GM18873 (cell line): ENCODE measurements around the gene DNMT1.

Experiments used
- ATAC-seq: cut with Tn5 transposase; IDR thresholded peaks from one replicate; pipeline ENCODE4 v1.9.1; 2021; ENCODE audit warnings: mild to moderate bottlenecking, moderate library complexity, moderate number of reproducible peaks; ENCODE audit not compliant: unreplicated experiment, low FRiP score

DNMT1 gene

DNA sequence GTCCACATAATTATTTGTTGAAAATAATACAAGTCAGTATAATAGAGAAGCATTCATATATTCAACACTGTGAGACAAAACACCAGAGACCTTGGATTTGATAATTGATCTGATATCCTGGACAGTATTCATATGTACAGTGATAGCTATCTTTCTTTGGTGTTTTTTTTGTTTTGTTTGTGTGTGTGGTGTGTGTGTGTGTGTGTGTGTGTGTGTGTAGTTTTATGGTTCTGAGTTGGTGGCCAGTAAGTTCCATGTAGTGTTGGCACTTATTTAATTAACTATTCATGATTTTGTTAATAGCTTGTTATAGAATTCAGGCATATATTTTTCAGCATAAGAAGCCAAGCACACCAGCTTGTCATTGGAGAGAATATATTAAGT, 90.6 kb downstream of the DNMT1 start:
- ATAC-seq = no peak

DNA sequence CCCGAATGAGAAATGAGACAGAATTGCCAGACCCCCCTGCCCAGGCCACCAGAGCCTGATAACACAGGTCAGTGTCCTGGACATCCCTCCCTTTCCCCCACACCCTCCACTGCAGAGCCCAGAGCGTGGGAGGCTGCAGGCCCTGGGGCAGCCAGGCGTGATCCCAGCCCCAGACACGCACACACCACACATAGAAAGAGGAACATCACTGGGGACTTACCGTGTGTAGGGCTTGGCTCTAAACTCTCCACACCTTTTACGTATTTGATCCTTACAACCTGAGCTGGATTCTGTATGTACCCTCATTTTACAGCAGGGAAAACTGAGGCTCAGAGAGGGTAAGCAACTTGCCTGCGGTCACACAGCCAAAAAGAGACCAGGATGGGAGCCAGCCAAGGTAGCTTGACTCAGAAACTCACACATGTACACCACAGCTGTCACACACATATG, 91.9 kb downstream of the DNMT1 start:
- ATAC-seq = no peak

DNA sequence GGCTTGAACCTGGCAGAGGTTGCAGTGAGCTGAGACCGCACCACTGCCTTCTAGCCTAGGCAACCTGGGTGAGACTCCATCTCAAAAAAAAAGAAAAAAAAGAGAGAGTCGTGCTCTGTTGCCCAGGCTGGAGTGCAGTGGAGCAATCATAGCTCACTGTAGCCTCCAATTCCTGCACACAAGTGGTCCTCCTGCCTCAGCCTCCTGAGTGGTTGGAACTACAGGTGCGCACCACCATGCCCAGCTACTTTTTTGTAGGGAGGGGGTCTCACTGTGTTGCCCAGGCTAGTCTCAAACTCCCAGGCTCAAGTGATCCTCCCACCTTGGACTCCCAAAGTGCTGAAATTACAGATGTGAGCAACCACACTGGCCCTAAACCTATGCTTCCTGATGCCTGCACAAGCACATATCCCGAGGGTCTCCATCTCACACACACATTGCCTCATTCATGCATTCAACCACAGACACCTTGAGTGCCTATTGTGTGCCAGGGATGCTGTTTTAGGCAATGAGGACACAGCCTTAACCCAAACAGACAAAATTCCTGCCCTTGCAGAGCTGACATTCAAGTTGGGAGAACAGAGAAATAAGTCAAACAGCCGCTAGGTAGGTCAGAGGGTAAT, 94.5 kb downstream of the DNMT1 start:
- no peak for ATAC-seq

DNA sequence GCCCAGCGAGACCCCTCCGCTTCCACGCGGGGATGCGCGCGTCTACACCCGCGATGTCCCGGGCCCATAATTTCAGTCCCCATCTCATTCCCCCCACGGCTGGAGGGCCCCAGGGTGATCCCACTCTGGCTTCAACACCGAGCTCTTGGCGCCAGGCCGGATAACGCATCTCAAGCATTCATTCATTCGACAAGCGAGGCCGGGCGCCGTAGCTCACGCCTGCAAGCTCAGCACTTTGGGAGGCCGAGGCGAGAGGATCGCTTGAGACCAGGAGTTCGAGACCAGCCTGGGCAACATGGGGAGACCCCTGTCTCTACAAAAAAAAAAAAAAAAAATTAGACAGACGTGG, 98.2 kb downstream of the DNMT1 start:
- no peak for ATAC-seq

DNA sequence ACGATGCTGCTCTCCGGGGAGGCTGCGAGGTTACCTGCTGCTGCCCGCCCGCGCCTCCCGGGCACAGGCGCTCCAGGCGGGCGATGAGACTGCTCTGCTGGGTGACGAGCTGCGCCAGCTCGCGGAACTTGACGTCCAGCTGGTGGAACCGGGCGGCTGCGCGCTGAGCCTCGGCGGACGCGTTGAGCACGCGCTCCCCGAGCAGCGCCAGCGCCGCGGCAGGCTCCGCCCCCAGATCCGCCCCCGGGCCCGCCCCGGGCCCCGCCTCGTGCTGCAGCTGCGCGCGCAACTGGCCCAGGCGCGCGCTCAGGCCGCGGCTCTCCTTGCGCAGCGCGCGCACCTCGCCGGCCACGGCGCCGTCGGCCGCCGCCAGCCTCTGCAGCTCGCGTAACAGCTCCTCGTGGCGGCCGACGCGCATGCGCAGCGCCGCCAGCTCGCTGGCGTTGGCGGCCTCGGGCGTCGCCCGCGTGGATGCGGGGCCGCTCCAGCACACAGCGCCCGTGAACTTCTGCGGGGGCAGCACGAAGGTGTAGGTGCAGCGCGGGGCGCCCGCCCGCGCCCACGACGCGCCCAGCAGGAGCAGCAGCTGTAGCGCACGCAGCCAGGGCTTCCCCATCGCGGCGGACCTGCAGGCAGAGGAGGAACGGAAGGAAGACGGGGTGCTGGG, 98.7 kb downstream of the DNMT1 start:
- ATAC-seq = peak; percentile 54

DNA sequence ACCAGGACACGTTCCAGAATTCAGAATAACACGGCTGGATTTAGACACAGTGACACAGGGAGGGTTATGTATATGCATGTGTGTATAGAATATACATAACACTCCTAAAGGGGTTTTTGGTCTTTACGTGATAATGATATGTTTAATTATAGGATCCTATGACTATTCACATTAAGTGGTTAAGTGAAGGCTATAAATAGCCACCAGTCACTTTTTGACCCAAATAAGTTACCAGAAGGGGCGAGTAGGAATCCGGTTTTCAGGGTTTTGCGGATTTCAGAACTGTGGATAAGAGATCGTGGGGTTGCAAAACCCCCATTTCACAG, 99.2 kb downstream of the DNMT1 start:
- no peak for ATAC-seq

DNA sequence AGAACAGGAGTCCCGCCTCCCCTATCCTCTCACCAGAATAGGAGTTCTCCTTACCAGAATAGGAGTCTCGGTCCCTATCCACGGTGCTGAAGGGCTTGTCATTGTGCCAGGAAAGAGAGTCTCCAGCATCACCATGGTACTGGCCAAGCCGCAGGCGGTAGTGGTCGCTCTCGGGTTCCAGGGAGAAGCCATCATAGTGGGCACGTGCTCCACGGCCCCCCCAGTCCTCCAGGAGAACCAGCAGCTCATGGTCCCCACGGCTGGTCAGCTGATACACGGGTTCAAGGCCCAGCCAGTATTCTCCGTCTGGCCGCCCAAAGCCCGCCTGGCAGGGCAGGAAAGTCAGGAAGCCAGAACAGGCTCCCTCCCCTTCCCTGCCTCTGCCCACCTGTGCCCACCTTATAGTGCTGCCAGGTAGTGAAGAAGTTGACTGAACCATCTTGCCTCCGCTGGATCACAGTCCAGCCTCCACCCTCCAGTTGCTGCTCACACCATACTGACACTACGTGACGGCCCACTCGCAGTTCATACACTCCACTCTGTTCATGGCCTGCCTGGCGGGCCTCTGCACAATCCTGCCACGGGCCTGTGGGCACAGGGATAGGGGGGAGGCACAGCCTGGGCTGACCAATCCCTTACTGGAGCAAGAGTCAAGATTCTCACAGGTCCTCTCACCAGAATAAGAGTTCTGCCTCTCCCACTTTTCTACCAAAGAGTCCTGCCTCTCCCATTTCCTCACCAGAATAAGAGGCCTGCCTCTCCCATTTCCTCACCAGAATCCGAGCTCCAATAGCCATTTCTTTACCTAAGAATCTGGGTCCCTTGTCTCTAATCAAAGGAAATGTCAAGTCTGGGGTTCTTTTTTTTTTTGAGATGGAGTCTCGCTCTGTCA, 101.2 kb downstream of the DNMT1 start:
- no peak for ATAC-seq

DNA sequence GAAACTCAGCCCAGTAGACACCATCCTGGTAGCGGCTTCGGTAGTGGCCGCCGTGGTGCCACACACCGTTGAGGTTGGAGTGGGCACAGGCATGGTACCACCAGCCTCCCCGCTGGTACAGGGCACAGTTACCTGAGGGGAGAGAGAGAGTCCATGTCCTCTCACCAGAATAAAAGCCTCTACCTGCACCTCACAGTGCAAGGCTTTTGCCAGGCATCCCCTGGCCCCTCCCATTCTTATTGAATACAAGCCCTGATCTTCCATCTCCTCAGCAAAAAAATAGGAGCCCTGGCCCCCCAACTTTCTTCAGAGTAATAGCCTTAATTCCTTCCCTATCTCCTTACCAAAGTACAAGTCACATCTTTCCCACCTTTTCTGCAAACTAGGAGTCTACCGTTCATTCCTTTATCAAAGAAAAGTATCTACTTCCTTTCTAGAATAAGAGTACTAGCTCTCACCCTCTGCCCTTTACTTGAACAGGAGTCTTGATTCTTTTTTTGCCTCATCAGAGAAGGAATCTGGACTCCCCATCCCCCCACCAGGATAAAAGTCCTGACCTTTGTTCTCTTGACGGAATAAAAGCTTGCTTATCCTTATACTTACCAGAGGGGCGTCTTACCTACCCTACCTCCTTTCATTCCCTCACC, 102.0 kb downstream of the DNMT1 start:
- no peak for ATAC-seq

DNA sequence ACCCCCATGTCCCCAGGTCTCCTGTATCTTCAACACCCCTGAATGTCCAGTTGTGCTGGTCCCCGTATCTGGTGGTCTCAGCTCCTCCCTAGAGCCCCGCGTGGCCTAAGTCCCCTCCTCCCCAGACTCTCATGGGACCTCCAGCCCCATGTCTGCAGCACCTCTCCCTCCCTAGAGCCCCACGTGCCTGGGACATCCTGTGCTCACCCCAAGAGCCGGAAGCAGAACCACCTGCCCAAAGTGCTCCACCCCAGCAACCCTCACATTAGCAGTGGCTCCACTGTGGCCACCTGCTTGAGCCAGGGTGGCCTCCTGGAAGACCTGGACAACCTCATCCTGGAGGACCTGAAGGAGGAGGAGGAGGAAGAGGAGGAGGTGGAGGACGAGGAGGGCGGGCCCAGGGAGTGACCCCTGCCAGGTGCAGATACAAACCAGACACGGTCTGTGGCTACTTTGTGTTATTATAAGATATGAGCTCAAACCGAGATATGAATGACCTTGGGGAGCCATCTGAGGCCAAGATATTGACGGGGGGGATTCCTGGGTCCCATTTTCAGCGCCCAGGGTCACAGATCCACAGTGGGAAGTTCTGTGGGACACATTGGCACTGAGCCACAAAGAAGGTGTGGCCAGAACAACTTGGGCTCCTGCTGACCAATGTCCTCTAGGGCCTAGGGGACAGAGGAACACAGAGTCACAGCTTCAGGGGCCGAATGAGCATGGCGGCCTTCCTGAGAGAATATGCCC, 102.7 kb downstream of the DNMT1 start:
- no peak for ATAC-seq

DNA sequence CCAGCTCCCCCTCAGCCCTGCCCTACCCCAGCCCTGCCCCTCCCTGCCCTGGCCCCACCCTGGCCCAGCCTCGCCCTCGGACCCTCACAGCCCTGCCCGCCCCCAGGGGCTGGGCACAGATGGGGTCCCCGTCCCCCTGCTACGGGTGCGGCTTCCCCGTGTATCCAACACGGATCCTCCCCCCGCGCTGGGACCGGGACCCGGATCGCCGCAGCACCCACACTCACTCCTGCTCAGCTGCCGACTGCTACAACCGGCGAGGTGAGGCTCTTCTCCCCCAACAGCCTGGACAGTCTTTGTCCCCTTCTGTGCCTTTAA, 103.4 kb downstream of the DNMT1 start:
- ATAC-seq = no peak

DNA sequence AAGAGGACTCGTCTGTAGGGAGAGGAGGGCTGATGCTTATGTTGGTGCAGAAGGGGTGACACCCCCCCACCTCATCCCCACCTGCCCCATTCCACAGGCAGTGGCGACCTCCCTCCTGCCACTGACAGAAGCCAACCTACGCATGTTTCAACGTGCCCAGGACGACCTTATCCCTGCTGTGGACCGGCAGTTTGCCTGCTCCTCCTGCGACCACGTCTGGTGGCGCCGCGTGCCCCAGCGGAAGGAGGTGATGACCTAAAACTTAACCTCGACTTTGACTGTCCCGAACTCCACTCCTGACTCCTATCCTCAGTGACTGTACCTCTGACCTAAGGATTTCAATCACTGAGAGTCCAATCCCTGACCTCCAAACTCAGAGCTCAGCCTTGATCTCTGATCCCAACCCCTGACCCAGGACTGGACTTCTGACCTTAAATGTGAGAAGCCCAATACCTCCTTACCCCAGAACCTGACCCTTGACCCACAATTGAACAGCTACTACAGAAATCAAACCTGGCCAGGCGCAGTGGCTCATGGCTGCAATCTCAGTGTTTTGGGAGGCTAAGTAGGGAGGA, 104.9 kb downstream of the DNMT1 start:
- ATAC-seq = no peak

DNA sequence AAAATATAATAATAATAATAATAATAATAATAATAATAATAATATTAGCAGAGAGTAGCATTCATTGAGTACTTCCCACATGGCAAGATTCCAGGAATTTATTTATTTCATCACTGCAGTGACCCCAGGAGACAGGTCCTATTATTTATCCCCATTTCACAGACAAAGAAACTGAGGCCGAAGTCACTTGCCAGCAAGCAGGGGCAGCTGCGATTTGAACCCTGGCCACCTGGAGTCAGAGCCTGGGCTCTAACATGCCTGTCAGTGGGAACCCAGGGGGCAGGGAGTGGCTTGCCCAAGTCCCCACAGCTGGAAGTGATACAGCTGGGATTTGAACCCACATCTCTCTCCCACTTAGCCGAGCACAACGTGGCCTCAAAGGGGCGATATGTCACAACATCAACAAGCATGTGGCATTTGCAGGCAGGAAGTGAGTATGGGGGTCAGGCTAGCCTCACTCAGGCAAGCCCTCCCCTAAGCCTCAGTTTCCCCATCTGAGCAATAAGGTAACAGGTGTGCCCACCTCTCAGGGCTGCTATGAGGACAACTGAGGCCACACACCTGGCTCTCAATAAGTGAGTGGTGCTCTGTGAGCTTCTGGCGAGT, 105.7 kb downstream of the DNMT1 start:
- no peak for ATAC-seq

DNA sequence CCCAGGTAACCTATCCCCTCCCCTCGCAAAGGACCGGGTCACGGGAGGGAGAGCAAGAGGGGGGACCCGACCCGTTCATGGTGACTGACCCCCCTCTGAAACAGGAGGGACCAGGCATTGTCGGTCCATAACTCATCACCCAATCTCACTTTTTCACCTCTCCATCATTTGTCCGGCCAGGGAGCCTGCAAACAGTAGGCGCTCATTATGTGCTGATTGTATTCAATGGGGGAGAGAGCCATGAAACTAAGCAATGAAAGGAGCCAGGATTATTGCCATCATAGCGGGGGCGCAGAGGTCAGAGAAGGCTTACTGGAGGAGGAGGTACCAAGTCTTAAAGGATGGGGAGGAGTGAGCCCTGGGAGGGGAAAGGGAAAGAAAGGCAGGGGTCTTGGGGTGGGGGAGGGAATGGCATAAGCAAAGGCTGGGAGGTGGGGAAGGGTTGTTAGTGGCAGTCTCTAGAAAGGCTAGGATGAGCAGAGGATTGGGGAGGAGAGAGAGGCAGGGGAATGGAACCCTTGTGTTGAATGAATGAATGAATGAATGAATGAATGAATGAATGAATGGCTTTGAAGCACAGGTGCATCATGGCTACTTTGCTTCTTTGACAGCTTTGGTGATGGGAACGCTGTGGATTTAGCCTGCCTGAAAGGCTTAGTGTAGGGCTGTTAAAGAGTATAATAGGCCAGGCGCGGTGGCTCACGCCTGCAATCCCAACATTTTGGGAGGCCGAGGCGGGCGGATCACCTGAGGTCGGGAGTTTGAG, 107.3 kb downstream of the DNMT1 start:
- ATAC-seq = no peak

DNA sequence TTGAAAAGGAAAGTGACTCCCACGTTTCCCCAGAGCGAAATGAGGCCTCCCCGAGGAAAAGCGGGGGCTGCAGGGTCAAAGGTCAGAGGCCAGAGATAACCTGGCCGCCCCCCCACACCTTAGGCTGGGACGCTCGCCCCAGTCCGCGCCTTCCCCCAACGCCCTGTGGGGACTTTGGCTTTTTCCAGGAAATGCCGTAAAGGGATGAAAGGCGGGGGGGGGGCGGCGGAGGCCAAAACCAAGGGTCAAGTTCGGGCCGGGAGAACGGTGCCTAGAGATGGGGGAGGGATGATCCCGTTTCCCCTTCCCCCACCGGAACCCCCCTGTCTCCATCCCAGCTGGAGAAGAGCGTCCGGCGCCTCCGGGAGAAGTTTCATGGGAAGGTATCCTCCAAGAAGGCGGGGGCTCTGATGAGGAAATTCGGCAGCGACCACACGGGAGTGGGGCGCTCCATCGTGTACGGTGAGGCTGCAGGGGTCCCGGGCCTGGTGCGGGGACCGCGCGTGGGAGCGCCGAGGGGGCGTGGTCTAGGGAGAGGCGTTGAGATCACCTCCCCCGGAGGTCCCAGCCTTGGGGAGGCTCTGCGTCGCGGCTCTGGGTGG, 108.1 kb downstream of the DNMT1 start:
- no peak for ATAC-seq

DNA sequence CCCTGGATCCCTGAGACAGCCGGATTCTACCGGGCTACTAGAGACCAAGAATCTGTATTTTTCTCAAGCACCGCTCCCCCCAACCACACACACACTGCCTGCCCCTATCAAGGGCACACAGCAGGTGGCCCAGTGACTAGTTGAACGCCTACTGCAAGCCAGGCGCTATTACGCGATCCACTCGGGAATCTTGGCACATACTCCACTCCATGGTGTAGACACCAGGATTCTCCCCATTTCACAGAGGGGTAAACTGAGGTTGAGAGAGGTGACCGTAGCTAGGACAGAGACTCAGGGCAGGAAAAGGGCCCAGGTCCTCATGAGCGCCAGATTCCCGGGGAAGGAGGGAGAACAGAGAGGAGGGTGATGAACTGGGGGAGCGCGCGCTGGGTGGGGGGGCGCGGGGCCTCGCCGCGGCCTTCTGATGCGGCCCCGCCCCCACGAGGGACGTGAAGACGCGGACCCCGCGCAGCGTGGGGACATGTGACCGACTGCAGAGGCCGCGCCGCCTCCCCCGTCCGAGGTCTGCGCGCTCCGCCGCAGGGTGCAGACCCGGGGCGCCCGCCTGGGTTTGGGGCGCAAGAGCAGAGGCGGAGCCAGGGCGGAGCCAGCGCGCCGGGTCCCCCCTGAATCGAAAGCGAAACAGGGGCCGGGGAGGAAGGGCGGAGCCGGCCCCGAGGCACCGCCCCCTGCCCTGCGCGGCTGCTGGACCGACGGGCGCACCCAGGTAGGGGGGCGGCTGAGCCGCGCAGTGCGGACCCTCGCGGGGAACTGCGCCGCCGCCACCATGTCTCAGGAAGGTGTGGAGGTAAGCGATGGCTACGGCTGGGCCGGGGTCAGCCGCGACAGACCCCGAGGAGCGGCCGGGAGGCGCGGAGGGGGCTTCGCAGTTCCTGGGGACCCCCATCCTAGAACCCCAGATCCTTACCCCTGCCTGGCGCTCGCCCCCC, 108.8 kb downstream of the DNMT1 start, which contains the start of gene SHFL:
TSS of gene SHFL (plus strand) at position 677 of the 950 bp plus-strand sequence. CDS start at position 788, 111 bp downstream.
- ATAC-seq = no peak

DNA sequence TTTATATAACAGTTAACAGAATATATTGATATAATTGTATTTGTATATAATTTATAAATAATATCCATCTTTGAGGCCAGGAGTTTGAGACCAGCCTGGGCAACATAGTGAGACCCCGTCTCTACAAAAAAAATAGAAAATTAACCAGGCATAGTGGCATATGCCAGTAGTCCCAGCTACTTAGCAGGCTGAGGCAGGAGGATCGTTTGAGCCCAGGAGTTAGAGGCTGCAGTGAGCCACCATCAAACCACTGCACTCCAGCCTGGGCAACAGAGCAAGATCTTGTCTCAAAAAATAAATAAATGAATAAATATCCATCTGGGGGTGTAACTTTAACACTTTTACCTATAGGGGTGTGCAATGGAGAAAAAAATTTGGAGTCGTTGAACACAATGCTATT, 110.0 kb downstream of the DNMT1 start:
- ATAC-seq = no peak

DNA sequence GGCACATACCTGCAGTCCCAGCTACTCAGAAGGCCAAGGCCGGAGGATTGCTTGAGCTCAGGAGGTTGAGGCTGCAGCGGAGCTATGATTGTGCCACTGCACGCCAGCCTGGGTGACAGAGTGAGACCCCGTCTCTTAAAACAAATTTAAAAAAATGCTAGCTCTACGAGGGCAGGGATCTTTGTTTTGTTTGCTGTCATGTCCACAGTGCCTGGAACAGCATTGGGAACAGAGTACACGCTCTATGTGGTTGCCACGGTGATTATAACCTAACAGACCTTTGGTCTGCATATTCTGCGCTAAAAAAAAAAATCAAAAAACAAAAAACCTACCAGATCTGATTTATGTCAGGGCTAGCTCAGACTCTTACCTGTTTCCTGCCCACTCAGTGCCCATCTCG, 110.8 kb downstream of the DNMT1 start:
- no peak for ATAC-seq
